DMS153 treated with DMSO at 0.1 percent for 48 hours (cell line): ENCODE results near the gene CCDC83.

ENCODE experiments used
- DNase-seq: peaks from one replicate; lab custom pipeline; 2025; ENCODE audit not compliant: unreplicated experiment; lab: John Stamatoyannopoulos, UW

CCDC83 gene

DNA sequence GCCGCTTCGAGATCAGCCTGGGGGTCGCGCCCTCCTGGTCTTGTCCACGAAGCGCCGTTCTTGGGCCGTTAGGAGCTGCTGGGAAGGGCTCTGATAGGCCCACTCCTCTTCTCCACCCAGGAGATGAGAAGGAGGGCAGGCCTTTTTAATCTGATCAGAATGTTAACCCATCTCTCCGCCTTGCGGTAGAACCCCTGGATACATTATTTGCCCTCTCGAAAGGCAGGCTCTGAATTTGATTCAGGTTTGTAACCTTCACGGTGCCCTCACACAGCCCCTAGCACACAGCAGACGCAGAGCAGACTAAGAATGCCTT lies at the start of gene CCDC83:
Gene CCDC83, plus strand, starts transcription at position 43 of the 316 bp plus-strand sequence. CDS start 9,741 bp downstream, outside the sequence.
- DNase-seq = no peak

DNA sequence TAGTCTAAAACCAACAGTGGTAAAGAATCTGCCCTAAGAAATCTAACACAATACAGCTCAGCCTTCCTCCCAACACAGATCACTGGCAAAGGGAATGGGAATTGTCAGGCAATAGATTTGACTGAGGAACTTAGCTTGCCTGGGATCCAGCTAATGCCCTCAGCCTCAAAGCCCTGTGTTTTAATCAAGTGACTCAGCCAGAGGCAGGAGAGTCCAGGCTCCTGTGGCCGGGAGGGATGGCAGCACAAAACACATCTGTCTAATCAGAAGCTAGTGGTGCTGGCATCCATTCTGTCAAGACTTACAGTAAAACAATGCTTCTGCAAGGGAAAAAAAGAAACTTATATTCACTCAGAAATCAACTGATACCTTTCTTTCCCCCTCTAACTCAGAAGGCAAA lies 49.8 kb upstream of the CCDC83 start:
- DNase-seq = no peak

DNA sequence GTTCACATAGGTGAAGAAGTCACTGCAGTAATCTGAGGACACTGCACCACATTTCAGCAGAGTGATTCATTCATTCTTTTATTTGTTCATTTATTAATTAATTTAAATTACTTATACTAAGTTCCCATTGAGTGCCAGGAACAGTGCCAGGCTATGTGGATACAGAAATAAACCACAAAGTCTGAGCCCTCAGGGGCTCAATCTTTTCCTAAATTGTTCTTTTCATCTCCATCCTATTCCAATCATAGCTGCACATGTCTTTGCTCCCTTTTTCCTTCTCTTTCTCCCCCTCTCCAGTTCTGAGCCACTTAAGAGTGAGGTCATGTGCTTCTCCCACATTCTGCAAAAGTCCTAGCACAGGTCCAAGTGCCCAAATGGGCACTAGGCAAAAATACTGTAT lies 49.2 kb upstream of the CCDC83 start:
- no peak for DNase-seq

DNA sequence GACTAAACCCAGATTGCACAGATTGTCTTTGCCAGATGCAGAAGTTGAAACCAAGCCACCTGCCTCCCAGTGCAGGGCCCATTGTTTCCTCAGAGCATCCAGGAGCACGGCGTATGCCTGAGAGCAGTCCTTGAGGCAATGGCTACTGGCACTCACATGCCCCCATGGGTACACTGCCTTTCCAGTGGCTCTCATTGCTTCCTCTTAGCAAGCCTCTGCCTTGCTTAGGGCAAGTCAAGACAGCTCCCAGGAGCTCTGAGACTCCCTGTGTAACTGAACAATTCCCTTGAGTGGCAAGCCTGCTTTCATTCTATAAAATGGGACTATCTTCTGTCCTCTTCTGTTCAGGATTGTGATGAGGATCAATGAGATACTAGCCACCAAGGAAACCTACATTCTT lies 48.3 kb upstream of the CCDC83 start:
- no peak for DNase-seq

DNA sequence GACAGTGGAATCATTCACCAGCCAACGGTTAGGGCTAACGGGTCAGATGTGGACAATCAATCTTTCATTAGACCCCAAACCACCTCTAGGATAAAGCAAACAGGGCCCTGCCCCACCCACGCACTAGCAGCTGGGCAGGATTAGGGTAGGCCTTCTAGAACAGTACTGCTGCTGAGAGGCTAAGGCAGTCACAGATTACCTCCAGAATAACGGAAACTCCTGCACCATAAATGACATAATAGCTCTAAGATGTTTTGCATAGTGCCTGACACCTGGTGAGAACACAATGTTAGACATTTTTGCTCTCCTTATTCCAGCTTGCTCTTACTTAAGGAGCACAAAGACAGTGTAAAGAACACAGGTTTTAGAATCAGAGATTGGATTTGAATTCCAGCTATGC lies 46.0 kb upstream of the CCDC83 start:
- no peak for DNase-seq

DNA sequence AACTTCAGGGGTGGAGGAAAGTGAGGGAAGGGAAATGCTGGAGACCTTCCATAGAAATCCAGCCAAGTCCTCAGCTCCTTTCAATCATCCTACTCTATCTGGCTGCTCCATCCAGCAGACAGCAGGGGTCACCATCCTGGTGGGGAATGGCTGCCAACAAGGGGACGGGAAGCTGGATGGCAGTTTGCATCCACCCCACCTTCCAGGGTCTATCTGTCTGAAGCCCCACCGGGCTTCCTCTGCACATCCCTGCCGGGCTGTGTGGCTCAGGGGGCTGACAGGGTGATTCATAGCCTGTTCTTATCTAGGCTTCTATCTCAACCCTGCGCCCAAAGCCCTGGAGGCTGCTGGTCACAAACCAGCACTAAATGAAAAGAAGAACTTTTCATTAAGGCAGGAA lies 45.3 kb upstream of the CCDC83 start:
- DNase-seq = no peak

DNA sequence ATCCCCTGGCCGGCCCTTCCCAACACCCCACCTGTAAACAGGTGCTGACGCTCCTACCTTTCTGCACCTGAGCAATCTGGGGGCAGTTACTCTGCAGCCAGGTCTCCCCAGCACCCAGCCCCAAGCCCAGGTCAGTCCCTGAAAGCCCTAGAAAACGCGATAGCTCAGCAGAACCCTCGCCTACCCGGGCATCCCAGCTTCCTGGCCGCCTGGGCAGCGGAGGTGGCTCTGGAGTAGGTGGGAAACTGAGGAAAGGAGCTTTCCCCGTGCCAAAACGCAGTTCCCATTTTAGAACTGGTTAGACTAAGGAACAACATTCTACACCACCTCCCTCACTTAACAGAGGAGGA lies 44.7 kb upstream of the CCDC83 start:
- DNase-seq = no peak

DNA sequence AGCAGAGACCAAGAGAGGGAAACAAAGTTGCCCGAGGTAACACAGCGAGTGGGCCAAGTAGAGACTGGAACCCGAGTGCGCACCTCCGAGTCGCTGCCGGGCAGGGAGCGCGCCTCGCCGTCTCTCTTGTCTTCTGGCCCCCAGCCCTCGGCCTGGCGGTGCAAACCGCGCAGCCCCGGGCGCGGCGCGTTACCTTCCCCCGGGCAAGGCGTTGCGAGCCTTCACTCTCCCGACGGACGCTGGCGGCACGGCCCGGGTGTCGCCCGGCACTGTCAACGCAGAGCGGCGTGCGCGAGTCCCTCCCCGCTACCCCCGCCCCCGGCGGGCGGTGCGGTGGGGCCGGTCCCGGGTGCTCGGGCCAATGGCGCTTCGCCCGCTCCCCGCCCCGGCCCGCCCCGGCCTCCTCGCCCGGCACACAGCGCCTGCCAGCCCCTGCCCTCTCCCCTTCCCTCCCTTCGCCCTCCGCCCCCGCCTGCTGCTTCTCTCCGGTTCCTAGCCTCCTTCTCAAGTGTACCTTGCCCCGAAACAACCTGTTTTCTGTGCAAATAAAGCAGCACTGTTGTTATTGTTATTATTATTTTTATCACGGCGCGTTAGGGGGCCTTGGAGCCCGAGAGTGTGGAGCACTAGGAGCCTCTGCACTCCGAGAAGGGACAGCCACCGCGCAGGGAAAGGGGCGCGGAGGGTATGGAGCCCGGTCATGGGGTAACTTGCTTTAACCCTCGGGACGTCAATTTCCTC lies 44.1 kb upstream of the CCDC83 start, which contains the start of gene SYTL2:
Gene SYTL2, minus strand, starts transcription at position 271 of the 741 bp plus-strand sequence. CDS start 53,416 bp downstream, outside the sequence.
- peak; percentile 13 for DNase-seq

DNA sequence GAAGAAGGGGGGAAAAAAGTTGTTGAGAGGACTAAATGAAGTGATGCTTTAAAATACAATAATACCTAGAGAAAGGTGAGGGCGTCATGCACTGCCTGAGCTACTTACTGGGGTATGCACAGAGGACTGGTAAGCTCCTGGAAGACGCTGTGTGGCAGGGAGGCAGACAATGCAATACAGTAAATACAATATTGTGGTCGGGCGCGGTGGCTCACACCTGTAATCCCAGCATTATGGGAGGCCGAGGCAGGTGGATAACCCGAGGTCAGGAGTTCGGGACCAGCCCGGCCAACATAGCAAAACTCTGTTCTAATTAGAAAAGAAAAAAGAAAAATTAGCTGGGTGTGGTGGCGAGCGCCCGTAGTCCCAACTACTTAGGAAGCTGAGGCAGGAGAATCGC lies 43.6 kb upstream of the CCDC83 start:
- DNase-seq = no peak

DNA sequence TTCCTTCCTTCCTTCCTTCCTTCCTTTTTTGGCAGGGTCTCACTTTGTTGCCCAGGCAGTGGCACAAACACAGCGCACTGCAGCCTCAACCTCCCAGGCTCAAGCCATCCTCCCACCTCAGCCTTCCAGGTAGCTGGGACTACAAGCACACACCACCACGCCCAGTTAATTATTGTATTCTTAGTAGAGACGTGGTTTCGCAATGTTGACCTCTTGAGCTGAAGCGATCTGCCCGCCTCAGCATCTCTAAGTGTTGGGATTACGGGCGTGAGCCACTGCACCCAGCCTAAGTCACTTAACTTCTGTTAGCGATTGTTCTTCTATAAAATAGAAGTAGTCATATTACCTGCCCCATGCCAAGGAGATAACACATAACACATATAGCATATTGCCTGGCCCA lies 41.5 kb upstream of the CCDC83 start:
- no peak for DNase-seq

DNA sequence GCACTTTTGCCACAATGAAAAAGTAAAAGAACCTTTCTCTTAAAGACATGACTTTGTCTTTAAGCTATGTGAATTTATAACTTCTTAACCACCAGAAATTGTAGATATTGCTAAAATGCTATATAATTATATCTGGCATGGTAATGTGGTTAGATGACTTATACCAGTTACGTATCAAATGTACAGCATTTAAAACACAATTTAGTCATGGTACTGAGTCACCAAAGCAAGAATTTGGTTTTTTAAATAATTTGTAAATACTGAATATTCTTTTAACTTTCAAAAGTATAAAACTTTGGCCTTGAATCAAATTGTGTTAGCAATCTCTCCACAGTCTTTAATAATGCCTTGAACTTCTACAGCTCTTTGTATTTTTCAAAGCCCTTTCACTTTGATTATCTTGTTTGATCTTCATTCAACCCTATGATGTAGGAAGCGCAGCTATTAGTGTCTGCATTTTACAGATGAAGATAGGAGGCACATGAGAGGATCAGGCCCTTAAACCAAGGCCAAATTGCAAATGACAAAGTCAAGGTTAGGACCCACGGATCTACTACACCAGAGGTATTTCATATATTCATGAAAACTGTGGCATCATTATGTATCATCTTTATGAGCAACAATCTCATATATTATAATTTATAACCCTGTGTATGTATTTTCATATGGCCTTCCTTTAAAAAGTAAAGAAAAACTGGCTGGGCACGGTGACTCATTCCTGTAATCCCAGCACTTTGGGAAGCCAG lies 39.8 kb upstream of the CCDC83 start:
- no peak for DNase-seq

DNA sequence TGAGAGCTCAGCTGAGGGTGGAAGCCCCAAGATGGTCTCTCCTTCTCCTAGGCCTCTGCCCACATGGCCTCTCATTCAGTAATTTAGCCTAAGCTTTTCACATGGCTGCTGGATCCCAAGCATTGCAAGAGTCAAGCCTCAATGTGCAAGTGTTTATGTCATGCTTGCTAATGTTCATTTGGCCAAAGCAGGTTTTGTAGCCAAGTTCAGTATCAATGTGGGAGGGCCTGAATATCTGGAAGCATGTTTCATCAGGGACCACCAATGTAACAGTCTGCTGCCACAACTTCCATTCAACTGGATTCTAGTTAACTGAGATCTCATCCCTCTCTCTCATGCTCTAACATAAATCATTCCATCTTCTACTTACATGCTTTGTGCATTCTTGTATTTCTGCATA lies 35.7 kb upstream of the CCDC83 start:
- no peak for DNase-seq

DNA sequence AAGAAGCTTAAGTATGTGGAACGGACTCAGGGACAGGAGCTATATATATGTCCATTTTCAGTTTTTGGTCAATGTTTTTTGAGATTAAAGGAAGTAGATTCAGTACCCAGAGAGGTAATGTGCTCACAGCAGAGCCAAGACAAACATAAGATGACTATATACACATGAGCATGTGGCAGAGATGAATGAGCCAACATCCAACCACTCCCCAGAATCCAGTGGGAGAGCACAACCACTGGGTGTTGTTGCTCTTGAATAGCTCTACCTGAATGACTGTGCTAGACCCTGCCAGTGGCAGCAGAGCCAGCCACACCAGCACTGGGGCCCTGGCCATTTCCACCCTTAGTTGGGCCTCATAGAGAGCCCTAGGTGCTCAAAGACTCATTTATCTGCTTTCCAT lies 33.5 kb upstream of the CCDC83 start:
- no peak for DNase-seq

DNA sequence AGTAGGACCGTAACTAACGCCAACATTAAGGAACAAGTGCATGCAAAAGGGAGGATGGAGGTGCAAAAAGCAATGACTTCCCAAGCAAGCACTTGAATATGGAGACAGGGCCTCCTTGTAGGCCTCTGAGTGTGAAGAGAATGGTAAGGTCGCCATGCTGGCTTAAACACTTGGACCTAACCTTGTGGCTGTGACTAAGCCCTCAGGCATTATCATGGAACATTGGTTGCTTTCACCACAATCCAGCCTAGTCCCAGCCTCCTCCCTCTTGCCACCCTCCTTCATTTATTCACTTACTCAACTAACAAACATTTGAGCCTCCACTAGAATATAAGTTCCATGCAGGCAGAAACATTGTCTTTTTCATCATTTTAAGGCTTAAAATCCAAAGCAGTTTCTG lies 32.4 kb upstream of the CCDC83 start:
- DNase-seq = no peak

DNA sequence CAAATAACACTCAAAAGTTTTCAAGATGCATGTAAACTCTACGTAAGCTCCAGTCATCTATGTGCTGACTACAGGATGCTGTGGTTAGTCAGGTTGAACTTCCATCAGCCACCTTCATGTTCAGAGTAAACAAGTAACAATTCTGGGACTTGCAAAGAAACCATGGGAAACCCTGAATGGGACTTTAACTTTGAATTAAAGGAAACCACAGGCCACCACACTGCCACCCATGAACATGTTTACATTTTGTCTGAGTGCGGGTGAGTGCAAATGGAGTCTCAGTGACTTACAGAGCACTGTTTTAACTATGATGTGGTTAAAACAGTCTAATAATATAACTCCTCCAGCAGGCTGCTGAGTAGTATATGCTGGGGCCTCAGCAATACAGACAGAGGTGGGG lies 31.4 kb upstream of the CCDC83 start:
- no peak for DNase-seq

DNA sequence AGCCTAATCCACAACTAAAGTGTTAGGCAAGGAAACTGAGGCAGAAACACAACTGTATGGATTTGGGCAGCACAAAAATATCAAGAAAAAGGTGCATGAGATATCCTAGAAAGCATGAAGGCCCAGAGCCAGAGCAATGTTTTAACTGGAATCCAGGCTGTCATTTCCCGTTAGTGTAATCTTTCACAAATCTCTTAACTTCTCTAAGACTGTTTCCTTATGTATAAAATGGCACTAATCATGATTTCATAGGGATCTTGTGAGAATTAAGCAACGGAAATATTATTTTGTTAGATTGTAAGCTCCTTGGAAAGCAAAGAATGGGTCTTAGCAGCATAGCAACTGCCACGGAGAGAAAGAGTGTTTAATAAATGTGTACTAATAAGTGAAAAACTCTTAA lies 29.6 kb upstream of the CCDC83 start:
- no peak for DNase-seq

DNA sequence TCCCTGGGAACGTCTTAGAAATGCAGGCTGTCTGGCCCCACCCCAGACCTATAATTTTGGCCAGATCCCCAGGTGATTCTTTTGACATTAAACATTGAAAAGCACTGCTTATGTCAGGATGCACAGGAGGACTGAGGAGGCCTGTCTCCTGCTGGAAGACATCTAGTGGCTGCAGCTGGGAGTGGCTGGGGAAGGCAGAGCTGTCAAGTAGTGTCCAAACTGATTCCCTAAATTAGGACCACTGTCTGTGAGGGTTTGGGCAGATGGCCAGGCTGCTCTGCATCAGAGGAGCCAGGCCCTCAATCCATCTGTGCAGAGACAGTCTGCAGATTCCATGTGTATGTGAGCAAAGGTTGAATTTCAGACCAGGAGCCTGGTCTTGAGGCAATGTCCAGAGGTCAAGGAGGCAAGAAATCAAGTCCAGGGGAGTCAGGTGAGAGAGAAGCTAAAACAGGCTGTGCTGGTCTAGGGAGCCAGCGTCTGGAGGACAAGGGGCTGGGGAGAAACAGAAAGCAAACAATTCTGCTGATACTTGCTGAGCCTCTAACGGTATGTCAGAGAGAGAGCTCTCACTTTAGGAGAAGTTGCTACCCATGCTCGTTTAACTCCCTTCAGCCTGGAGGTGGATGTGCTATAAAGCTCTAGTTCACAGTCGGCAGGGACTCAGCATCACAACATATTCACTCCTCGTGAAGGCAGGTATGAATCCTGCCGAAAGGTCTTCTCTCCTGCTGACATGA lies 28.9 kb upstream of the CCDC83 start:
- no peak for DNase-seq

DNA sequence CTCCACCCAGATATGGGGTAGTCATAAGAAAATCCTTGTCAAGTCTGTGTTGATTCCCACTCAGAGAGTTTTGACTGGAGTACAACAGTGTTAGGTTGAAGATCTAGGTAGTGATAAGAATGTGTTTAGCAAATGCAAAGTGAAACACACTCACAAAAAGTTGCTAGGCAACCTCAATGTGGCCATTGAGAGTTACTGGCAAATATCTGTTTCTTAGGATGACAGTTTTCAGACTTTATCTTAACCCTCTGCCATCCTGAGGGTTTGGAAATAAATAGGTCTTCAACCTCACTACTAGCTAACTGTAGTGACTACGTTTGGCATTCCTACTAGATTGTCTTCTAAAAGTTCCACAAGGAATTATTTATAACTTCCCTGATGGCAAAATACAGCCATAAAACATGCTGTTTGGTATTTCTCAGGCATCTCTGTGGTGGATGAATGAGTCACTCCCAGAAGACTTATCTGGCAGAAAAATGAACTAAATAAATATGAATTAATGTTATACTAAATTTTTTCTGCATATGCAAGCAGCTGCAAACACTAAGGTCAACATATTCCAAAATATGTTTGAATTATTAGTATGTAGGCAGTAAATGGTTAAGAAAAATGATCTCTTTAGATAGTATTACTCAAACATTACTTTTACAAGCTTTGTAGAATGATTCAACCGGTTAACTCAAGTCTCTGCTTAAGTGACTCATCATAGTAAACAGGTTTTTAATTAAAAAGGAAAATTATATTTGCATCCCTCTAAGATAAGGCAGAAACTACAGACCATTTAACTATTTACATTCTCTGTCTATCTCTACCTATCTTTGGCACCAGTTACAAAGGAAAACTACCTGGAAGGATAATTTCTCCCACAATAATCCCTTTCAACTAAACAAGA lies 27.2 kb upstream of the CCDC83 start:
- DNase-seq = no peak

DNA sequence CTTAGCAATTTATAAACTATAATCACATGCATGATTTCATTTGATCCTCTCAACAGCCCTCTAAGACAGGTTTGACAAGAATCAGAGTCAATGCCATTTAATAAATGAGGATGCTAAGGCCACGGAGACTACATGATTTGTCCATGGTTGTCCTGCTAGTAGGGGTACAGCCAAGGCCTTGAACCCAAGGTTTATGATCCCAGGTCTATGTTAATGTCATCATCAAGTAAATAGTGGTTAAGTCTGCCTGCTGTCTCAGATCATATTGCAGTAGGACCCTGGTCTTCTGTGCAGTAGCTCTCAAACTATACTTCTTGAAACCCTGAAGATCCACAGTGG lies 26.6 kb upstream of the CCDC83 start:
- DNase-seq = no peak

DNA sequence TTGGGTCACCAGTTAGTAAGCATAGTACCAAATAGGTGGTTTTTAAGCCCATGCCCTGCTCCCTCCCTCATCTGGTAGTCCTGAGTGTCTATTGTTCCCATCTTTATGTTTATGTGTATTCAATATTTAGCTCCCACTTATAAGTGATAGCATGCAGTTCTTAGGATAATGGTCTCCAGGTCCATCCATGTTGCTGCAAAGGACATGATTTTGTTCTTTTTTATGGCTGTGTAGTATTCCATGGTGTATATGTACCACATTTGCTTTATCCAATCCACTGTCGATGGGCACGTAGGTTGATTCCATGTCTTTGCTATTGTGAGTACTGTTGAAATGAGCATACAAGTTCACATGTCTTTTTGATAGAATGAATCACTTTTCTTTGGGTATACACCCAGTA lies 26.0 kb upstream of the CCDC83 start:
- no peak for DNase-seq

DNA sequence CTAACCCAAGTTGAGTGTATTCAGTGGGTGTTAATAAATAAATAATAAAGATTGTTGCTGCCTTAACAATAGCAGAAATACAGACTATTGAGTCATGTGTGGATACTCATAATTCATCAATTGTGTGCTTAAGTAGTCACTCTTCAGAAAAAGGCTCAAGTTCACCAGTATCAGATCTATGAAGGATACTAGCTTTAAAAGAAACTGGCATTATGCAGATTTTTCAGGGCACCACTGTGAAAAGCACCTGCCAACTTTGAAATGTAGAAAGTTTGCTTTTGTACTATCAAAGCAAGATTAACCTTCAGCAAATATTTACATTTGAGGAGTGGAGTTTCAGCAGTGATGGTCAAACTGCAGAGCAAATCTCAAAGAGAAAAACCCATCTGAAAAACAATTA lies 24.1 kb upstream of the CCDC83 start:
- no peak for DNase-seq
